ENCODE measurements around the gene GALR2. TPM values are rescaled to one million over a fixed set of nuclear protein-coding genes. Genes with fewer than 3 reads are reported as not detected.
A peak's percentile ranks its signal among the peaks of the same experiment; 100 is the strongest.

Gene GALR2
- total RNA-seq, 1 donor from 2014 or later: not detected

- ATAC-seq: no peak
- no peak for DNase-seq (ENCODE audit: low spot score)
Observed at GRCh38 chr17:76089680-76090516, 15.3 kb downstream of the GALR2 start.

GRCh38 chr17:76090517-76091129 is 16.0 kb downstream of the GALR2 start:
- DNase-seq (ENCODE audit: low spot score): no peak
- intact Hi-C loops (cut with DNase I): no loop called here
- ATAC-seq: no peak

More at GRCh38 chr17:76089680-76090516, 15.3 kb downstream of the GALR2 start:
- intact Hi-C loops (cut with DNase I): no loop called here

GRCh38 chr17:76091526-76092286 is 17.1 kb downstream of the GALR2 start:
- DNase-seq (ENCODE audit: low spot score) (no peak), ATAC-seq (no peak)
- intact Hi-C loops (cut with DNase I): no loop called here

- no peak for DNase-seq (ENCODE audit: low spot score)
- no peak for ATAC-seq
- intact Hi-C loops (cut with DNase I): no loop called here
Observed at GRCh38 chr17:76092526-76093413, 18.2 kb downstream of the GALR2 start.

GRCh38 chr17:76094046-76094445 is 19.5 kb downstream of the GALR2 start:
- ATAC-seq (no peak), DNase-seq (ENCODE audit: low spot score) (no peak)
- intact Hi-C loops (cut with DNase I): no loop called here

GRCh38 chr17:76095943-76096342 is 21.4 kb downstream of the GALR2 start:
- no peak for DNase-seq (ENCODE audit: low spot score)
- intact Hi-C loops (cut with DNase I): no loop called here
- ATAC-seq: no peak

GRCh38 chr17:76097716-76098295 is 23.2 kb downstream of the GALR2 start:
- DNase-seq (ENCODE audit: low spot score) (no peak), ATAC-seq (no peak)
- intact Hi-C loops (cut with DNase I): no loop called here

GRCh38 chr17:76102944-76103273 is 28.3 kb downstream of the GALR2 start:
- no peak for DNase-seq (ENCODE audit: low spot score)
- no peak for ATAC-seq
- intact Hi-C loops (cut with DNase I): no loop called here

- intact Hi-C loops (cut with DNase I): no loop called here
- peak; percentile 96 for DNase-seq (ENCODE audit: low spot score)
- peak; percentile 99 for ATAC-seq
Observed at GRCh38 chr17:76103274-76104139, 28.9 kb downstream of the GALR2 start, which contains the start of gene EXOC7. Gene EXOC7 (minus strand): TSS chr17:76103787. CDS start chr17:76103692, 95 bp downstream.

- intact Hi-C loops (cut with DNase I): no loop called here
- peak; percentile 4 for ATAC-seq
- no peak for DNase-seq (ENCODE audit: low spot score)
Observed at GRCh38 chr17:76104140-76104895, 29.7 kb downstream of the GALR2 start.

- DNase-seq (ENCODE audit: low spot score): no peak
- ATAC-seq: no peak
- intact Hi-C loops (cut with DNase I): no loop called here
Observed at GRCh38 chr17:76104896-76105231, 30.3 kb downstream of the GALR2 start.

- intact Hi-C loops (cut with DNase I): no loop called here
- no peak for ATAC-seq
- no peak for DNase-seq (ENCODE audit: low spot score)
Observed at GRCh38 chr17:76106703-76107102, 32.1 kb downstream of the GALR2 start.

GRCh38 chr17:76107509-76107908 is 32.9 kb downstream of the GALR2 start:
- intact Hi-C loops (cut with DNase I): no loop called here
- DNase-seq (ENCODE audit: low spot score) (no peak), ATAC-seq (no peak)

- intact Hi-C loops (cut with DNase I): no loop called here
- ATAC-seq (no peak), DNase-seq (ENCODE audit: low spot score) (no peak)
Observed at GRCh38 chr17:76111956-76112355, 37.4 kb downstream of the GALR2 start.

- ATAC-seq (no peak), DNase-seq (ENCODE audit: low spot score) (no peak)
- intact Hi-C loops (cut with DNase I): no loop called here
Observed at GRCh38 chr17:76115138-76115754, 40.7 kb downstream of the GALR2 start.

All from sciatic nerve (tissue), 2 donors.